PFSK-1 (cell line): ENCODE data around the gene SYNDIG1L.

ENCODE experiments used
- FOXP2 ChIP-seq: optimal IDR thresholded peaks from 2 replicates; pipeline ENCODE3; 2011; ENCODE audit warnings: borderline replicate concordance, control low read depth, inconsistent platforms; ENCODE audit not compliant: insufficient read depth; ENCODE audit errors: extremely low read length, extremely low read depth
- POLR2AphosphoS5 ChIP-seq: IDR thresholded peaks from 2 replicates; pipeline ENCODE4 v1.6.1; 2012; ENCODE audit warnings: low read depth, mild to moderate bottlenecking, control low read depth, low read length, moderate library complexity
- REST ChIP-seq, 2 experiments: IDR thresholded peaks; 2 replicates each; pipeline versions ENCODE4 v1.6.1 to v1.8.0; 2011 to 2012; ENCODE audit warnings: low read depth in 2 of 2, low read length in 2 of 2, control low read depth in 1 of 2, inconsistent platforms in 1 of 2, mild to moderate bottlenecking in 1 of 2, moderate library complexity in 1 of 2; ENCODE audit not compliant: insufficient read depth in 1 of 2
- SIN3A ChIP-seq: IDR thresholded peaks from 2 replicates; pipeline ENCODE4 v1.6.1; 2012; ENCODE audit warnings: mild to moderate bottlenecking, low read length, moderate library complexity, borderline replicate concordance; ENCODE audit not compliant: insufficient read depth
- TAF1 ChIP-seq: IDR thresholded peaks from 2 replicates; pipeline ENCODE4 v1.6.1; 2012; ENCODE audit warnings: low read length, control low read depth, borderline replicate concordance; ENCODE audit not compliant: insufficient read depth

SYNDIG1L gene

GRCh38 chr14:74407021-74407800 lies 18.8 kb downstream of the SYNDIG1L start:
- TF ChIP-seq TAF1 (no peak), SIN3A (no peak), POLR2AphosphoS5 (no peak), FOXP2 (no peak), REST (IDR thresholded peaks at IDR 0.05; ENCODE audit: insufficient read depth in 1 of 2, low read depth in 2 of 2, low read length in 2 of 2) (no peak)

GRCh38 chr14:74405663-74406062 lies 20.3 kb downstream of the SYNDIG1L start:
- TF ChIP-seq FOXP2 (no peak), SIN3A (no peak), POLR2AphosphoS5 (no peak), TAF1 (no peak), REST (IDR thresholded peaks at IDR 0.05; ENCODE audit: insufficient read depth in 1 of 2, low read depth in 2 of 2, low read length in 2 of 2) (no peak)

GRCh38 chr14:74404435-74404834 lies 21.6 kb downstream of the SYNDIG1L start:
- no peak for TF ChIP-seq POLR2AphosphoS5
- no peak for TF ChIP-seq SIN3A
- TF ChIP-seq REST (IDR thresholded peaks at IDR 0.05; ENCODE audit: insufficient read depth in 1 of 2, low read depth in 2 of 2, low read length in 2 of 2) = no peak
- no peak for TF ChIP-seq TAF1
- no peak for TF ChIP-seq FOXP2

- TF ChIP-seq TAF1 = no peak
- TF ChIP-seq REST (IDR thresholded peaks at IDR 0.05; ENCODE audit: insufficient read depth in 1 of 2, low read depth in 2 of 2, low read length in 2 of 2) = no peak
- no peak for TF ChIP-seq FOXP2
- TF ChIP-seq POLR2AphosphoS5 = no peak
- no peak for TF ChIP-seq SIN3A
Measured at GRCh38 chr14:74403619-74404417, 22.2 kb downstream of the SYNDIG1L start.
